ENCODE results near the gene CD247.

Gene CD247

DNA sequence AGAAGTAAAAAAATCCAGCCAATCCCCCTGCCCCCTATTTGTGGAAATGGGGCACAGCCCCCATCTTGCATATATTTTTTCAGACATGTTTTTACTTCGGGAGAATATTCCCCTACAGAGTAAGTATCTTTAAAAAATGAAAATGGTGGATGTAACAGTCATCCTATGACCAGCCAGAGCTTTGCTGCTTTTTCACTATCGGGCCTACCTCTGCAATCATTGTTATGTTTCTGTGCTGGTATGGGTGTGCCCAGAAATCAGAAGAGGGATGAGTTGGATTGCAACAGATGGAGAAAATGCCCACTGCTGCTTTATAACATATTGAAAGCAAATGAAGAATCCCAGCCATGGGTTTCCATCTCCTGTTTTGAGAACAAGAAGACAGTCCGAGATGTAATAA, 2.9 kb downstream of the CD247 start:
- Histone ChIP-seq H3K4me3 (ENCODE audit: low read length) (no peak overlapping the region), H3K27ac (ENCODE audit: low read length) (no peak overlapping the region), H3K9me2 (replicated peaks; ENCODE audit: insufficient read depth, low read length) (no peaks in the 10 kb centered on the region), H3K4me1 (ENCODE audit: low read length) (0 out of 2 replicates have a peak, but pooled peaks cover 4% of the 10 kb centered on the region), H3K9me3 (replicated peaks; ENCODE audit: insufficient read depth, low read length) (no peaks in the 10 kb centered on the region), H3K36me3 (replicated peaks; ENCODE audit: insufficient read depth, low read length) (no peaks in the 10 kb centered on the region), H3F3A (ENCODE audit: insufficient read depth, low read length) (no peaks in the 10 kb centered on the region), H3K27me3 (replicated peaks; ENCODE audit: insufficient read depth, low read length) (no peaks in the 10 kb centered on the region), H2AFZ (ENCODE audit: low read length) (no peak overlapping the region), H3K9ac (ENCODE audit: low read length) (no peak overlapping the region), H3K79me2 (ENCODE audit: low read length) (no peaks in the 10 kb centered on the region), H3K4me2 (ENCODE audit: low read depth, low read length) (no peak overlapping the region), H4K20me1 (ENCODE audit: insufficient read depth, low read length) (no peaks in the 10 kb centered on the region)
- TF ChIP-seq, protein P1, sequence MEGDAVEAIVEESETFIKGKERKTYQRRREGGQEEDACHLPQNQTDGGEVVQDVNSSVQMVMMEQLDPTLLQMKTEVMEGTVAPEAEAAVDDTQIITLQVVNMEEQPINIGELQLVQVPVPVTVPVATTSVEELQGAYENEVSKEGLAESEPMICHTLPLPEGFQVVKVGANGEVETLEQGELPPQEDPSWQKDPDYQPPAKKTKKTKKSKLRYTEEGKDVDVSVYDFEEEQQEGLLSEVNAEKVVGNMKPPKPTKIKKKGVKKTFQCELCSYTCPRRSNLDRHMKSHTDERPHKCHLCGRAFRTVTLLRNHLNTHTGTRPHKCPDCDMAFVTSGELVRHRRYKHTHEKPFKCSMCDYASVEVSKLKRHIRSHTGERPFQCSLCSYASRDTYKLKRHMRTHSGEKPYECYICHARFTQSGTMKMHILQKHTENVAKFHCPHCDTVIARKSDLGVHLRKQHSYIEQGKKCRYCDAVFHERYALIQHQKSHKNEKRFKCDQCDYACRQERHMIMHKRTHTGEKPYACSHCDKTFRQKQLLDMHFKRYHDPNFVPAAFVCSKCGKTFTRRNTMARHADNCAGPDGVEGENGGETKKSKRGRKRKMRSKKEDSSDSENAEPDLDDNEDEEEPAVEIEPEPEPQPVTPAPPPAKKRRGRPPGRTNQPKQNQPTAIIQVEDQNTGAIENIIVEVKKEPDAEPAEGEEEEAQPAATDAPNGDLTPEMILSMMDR (IDR thresholded peaks at IDR 0.05; ENCODE audit: low read length), result no peak
- no peak for DNase-seq

- no peaks in the 10 kb centered on the region for H3F3A ChIP-seq (ENCODE audit: insufficient read depth, low read length)
- H3K27me3 ChIP-seq (replicated peaks; ENCODE audit: insufficient read depth, low read length), result no peaks in the 10 kb centered on the region
- TF ChIP-seq, protein P1 (IDR thresholded peaks at IDR 0.05; ENCODE audit: low read length), result no peak
- no peak for DNase-seq
- no peaks in the 10 kb centered on the region for H3K9me2 ChIP-seq (replicated peaks; ENCODE audit: insufficient read depth, low read length)
- no peaks in the 10 kb centered on the region for H3K36me3 ChIP-seq (replicated peaks; ENCODE audit: insufficient read depth, low read length)
- H2AFZ ChIP-seq (ENCODE audit: low read length), result no peak overlapping the region
- H4K20me1 ChIP-seq (ENCODE audit: insufficient read depth, low read length), result no peaks in the 10 kb centered on the region
- 0 out of 2 replicates have a peak, but pooled peaks cover 4% of the 10 kb centered on the region for H3K4me1 ChIP-seq (ENCODE audit: low read length)
- no peaks in the 10 kb centered on the region for H3K79me2 ChIP-seq (ENCODE audit: low read length)
- H3K9me3 ChIP-seq (replicated peaks; ENCODE audit: insufficient read depth, low read length), result no peaks in the 10 kb centered on the region
- H3K27ac ChIP-seq (ENCODE audit: low read length), result no peak overlapping the region
- H3K4me2 ChIP-seq (ENCODE audit: low read depth, low read length), result no peak overlapping the region
- no peak overlapping the region for H3K4me3 ChIP-seq (ENCODE audit: low read length)
- no peak overlapping the region for H3K9ac ChIP-seq (ENCODE audit: low read length)
Measured at GRCh38 chr1:167514288-167514687, 4.0 kb downstream of the CD247 start.

- H3K27me3 ChIP-seq (replicated peaks; ENCODE audit: insufficient read depth, low read length), result no peaks in the 10 kb centered on the region
- no peaks in the 10 kb centered on the region for H3K9me2 ChIP-seq (replicated peaks; ENCODE audit: insufficient read depth, low read length)
- no peaks in the 10 kb centered on the region for H4K20me1 ChIP-seq (ENCODE audit: insufficient read depth, low read length)
- no peaks in the 10 kb centered on the region for H3K79me2 ChIP-seq (ENCODE audit: low read length)
- no peaks in the 10 kb centered on the region for H3K9me3 ChIP-seq (replicated peaks; ENCODE audit: insufficient read depth, low read length)
- H3K4me1 ChIP-seq (ENCODE audit: low read length), result no peaks in the 10 kb centered on the region
- H2AFZ ChIP-seq (ENCODE audit: low read length), result no peak overlapping the region
- no peak overlapping the region for H3K27ac ChIP-seq (ENCODE audit: low read length)
- H3K9ac ChIP-seq (ENCODE audit: low read length), result no peak overlapping the region
- H3K4me2 ChIP-seq (ENCODE audit: low read depth, low read length), result no peak overlapping the region
- H3K4me3 ChIP-seq (ENCODE audit: low read length), result no peak overlapping the region
- H3K36me3 ChIP-seq (replicated peaks; ENCODE audit: insufficient read depth, low read length), result no peaks in the 10 kb centered on the region
- H3F3A ChIP-seq (ENCODE audit: insufficient read depth, low read length), result no peaks in the 10 kb centered on the region
- no peak for DNase-seq
- TF ChIP-seq EZH2 (optimal IDR thresholded peaks at IDR 0.05; ENCODE audit: low read depth, low read length) (no peak), EZH2phosphoT487 (IDR thresholded peaks at IDR 0.05; ENCODE audit: low read length) (no peak)
- TF ChIP-seq, protein P1 (IDR thresholded peaks at IDR 0.05; ENCODE audit: low read length), result no peak
Measured at GRCh38 chr1:167512046-167512654, 6.2 kb downstream of the CD247 start.
